ENCODE measurements around the gene PCYT2.

GRCh38 chr17:81941484-81942166, 30.4 kb upstream of the PCYT2 start:
- TF ChIP-seq POLR2A (IDR thresholded peaks at IDR 0.05) = no peak
- no peak for TF ChIP-seq CTCF (IDR thresholded peaks at IDR 0.05)
